ENCODE data around the gene RNF19B.

DNA sequence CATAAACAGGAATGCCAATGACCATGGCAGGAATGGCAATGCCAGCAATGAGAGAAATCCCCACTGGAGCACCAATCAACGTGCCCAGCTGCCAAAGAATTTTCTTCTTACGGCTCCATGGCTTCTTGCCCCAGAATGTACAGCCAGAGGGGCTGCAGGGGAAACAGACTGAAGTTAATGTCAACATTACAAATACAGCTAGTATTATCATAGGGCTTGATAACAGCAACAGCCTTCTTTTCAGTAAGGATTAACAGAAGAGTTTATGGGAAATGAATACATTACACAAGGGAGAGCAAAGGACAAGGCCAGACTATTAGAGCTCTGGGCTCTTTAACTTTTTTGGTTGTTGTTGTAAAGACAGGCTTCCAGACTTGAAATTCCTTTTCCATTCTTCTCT lies 18.2 kb downstream of the RNF19B start:
- TF ChIP-seq, protein P1, sequence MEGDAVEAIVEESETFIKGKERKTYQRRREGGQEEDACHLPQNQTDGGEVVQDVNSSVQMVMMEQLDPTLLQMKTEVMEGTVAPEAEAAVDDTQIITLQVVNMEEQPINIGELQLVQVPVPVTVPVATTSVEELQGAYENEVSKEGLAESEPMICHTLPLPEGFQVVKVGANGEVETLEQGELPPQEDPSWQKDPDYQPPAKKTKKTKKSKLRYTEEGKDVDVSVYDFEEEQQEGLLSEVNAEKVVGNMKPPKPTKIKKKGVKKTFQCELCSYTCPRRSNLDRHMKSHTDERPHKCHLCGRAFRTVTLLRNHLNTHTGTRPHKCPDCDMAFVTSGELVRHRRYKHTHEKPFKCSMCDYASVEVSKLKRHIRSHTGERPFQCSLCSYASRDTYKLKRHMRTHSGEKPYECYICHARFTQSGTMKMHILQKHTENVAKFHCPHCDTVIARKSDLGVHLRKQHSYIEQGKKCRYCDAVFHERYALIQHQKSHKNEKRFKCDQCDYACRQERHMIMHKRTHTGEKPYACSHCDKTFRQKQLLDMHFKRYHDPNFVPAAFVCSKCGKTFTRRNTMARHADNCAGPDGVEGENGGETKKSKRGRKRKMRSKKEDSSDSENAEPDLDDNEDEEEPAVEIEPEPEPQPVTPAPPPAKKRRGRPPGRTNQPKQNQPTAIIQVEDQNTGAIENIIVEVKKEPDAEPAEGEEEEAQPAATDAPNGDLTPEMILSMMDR (conservative IDR thresholded peaks at IDR 0.05 in 1 of 2, IDR thresholded peaks at IDR 0.05 in 1 of 2; ENCODE audit: extremely low read depth in 1 of 2, insufficient read depth in 1 of 2, low read depth in 1 of 2, low read length in 2 of 2) = no peak
- no peak for TF ChIP-seq EZH2 (IDR thresholded peaks at IDR 0.05; ENCODE audit: borderline replicate concordance, low read length)
